Activated naive CD4-positive, alpha-beta T cell treated with anti-CD3 and anti-CD28 coated beads, Interleukin-2, amount 10 ng/mL, durations not matched to agents 7 days and 5 days (primary cell): Measurements from ENCODE around the gene OSER1.

Experiments used
- CTCF ChIA-PET: fragments of 350-600 bp; sonication (Branson Sonifier 250); formaldehyde crosslinking; loops from one replicate; lab custom pipeline; 2021; ENCODE audit warnings: antibody characterized with exemption; lab: Charles Lee
- DNase-seq: peaks from one replicate; pipeline ENCODE4 v3.0.0-alpha.2; 2020
- H3K27ac Mint-ChIP-seq: one replicate; pipeline ENCODE4 v1.8.0; 2021; ENCODE audit warnings: mild to moderate bottlenecking, moderate library complexity, mixed read lengths
- H3K27me3 Mint-ChIP-seq: one replicate; pipeline ENCODE4 v1.8.0; 2021; ENCODE audit warnings: mild to moderate bottlenecking, mixed read lengths
- H3K36me3 Mint-ChIP-seq: one replicate; pipeline ENCODE4 v1.8.0; 2021; ENCODE audit warnings: mixed read lengths
- H3K4me1 Mint-ChIP-seq: one replicate; pipeline ENCODE4 v1.8.0; 2021; ENCODE audit warnings: mixed read lengths
- H3K4me3 Mint-ChIP-seq: one replicate; pipeline ENCODE4 v1.8.0; 2021; ENCODE audit warnings: mild to moderate bottlenecking, moderate library complexity, mixed read lengths
- H3K9me3 Mint-ChIP-seq: one replicate; pipeline ENCODE4 v1.8.0; 2021; ENCODE audit warnings: mixed read lengths

Gene OSER1

GRCh38 chr20:44187054-44187771, 23.4 kb downstream of the OSER1 start, which contains the start of gene JPH2:
Gene JPH2 (minus strand): TSS chr20:44187188. CDS start chr20:44186705, 483 bp downstream.
- CTCF ChIA-PET = interaction anchor here (0.6 to 6.5 kb wide), 5 partner anchors 8 to 669 kb away, joined by 3 to 114 read pairs (median 3); no protein-coding TSS in a partner anchor
- Mint-ChIP-seq H3K9me3 (no peaks in the 10 kb centered on the region), H3K36me3 (no peaks in the 10 kb centered on the region), H3K27ac (no peak within 1 kb of the TSS), H3K4me1 (peaks cover 4% of the 10 kb centered on the region), H3K27me3 (peaks cover 67% of the 10 kb centered on the region), H3K4me3 (no peak within 1 kb of the TSS)
- no peak for DNase-seq

- Mint-ChIP-seq H3K27ac (no peak overlapping the region), H3K27me3 (peaks cover 69% of the 10 kb centered on the region), H3K9me3 (no peaks in the 10 kb centered on the region), H3K4me3 (no peak overlapping the region), H3K4me1 (peaks cover 4% of the 10 kb centered on the region), H3K36me3 (no peaks in the 10 kb centered on the region)
- no peak for DNase-seq
- CTCF ChIA-PET = interaction anchor here (1.0 to 6.5 kb wide), 2 partner anchors 9 to 68 kb away, joined by 3 to 114 read pairs; no protein-coding TSS in a partner anchor
Observed at GRCh38 chr20:44186674-44187053, 23.9 kb downstream of the OSER1 start.

- Mint-ChIP-seq H3K9me3 (no peaks in the 10 kb centered on the region), H3K4me3 (no peak overlapping the region), H3K4me1 (peaks cover 4% of the 10 kb centered on the region), H3K27me3 (peaks cover 74% of the 10 kb centered on the region), H3K27ac (no peak overlapping the region), H3K36me3 (no peaks in the 10 kb centered on the region)
- CTCF ChIA-PET = interaction anchor here (4.1 kb wide), 1 partner anchor 69 kb away, joined by 17 read pairs; no protein-coding TSS in a partner anchor
- no peak for DNase-seq
Observed at GRCh38 chr20:44186201-44186600, 24.4 kb downstream of the OSER1 start.

- no peak overlapping the region for H3K27ac Mint-ChIP-seq
Observed at GRCh38 chr20:44185574-44185973, 25.0 kb downstream of the OSER1 start.

GRCh38 chr20:44183282-44183681, 27.3 kb downstream of the OSER1 start:
- CTCF ChIA-PET = interaction anchor here (1.2 to 4.1 kb wide), 2 partner anchors 66 to 70 kb away, joined by 3 to 17 read pairs; no protein-coding TSS in a partner anchor
- Mint-ChIP-seq H3K27me3 (peaks cover 59% of the 10 kb centered on the region), H3K27ac (no peak overlapping the region), H3K36me3 (no peaks in the 10 kb centered on the region), H3K4me1 (peaks cover 4% of the 10 kb centered on the region), H3K4me3 (no peak overlapping the region), H3K9me3 (no peaks in the 10 kb centered on the region)
- DNase-seq = no peak

More at GRCh38 chr20:44185574-44185973, 25.0 kb downstream of the OSER1 start:
- CTCF ChIA-PET = interaction anchor here (0.6 to 4.1 kb wide), 2 partner anchors 68 to 117 kb away, joined by 4 to 17 read pairs; no protein-coding TSS in a partner anchor
- peaks cover 75% of the 10 kb centered on the region for H3K27me3 Mint-ChIP-seq
- no peaks in the 10 kb centered on the region for H3K9me3 Mint-ChIP-seq
- H3K36me3 Mint-ChIP-seq = no peaks in the 10 kb centered on the region
- DNase-seq = no peak
- no peak overlapping the region for H3K4me3 Mint-ChIP-seq
- H3K4me1 Mint-ChIP-seq = peaks cover 4% of the 10 kb centered on the region

- H3K27me3 Mint-ChIP-seq = peaks cover 55% of the 10 kb centered on the region
- CTCF ChIA-PET = interaction anchor here (4.1 kb wide), 1 partner anchor 66 kb away, joined by 17 read pairs; no protein-coding TSS in a partner anchor
- no peak for DNase-seq
- H3K27ac Mint-ChIP-seq = no peak overlapping the region
- no peaks in the 10 kb centered on the region for H3K36me3 Mint-ChIP-seq
- peaks cover 4% of the 10 kb centered on the region for H3K4me1 Mint-ChIP-seq
- H3K4me3 Mint-ChIP-seq = no peak overlapping the region
- H3K9me3 Mint-ChIP-seq = no peaks in the 10 kb centered on the region
Observed at GRCh38 chr20:44182863-44183262, 27.7 kb downstream of the OSER1 start.

GRCh38 chr20:44182135-44182765, 28.3 kb downstream of the OSER1 start:
- CTCF ChIA-PET = interaction anchor here (4.1 kb wide), 1 partner anchor 65 kb away, joined by 17 read pairs; no protein-coding TSS in a partner anchor
- Mint-ChIP-seq H3K27ac (no peak overlapping the region), H3K4me3 (no peak overlapping the region), H3K27me3 (peaks cover 50% of the 10 kb centered on the region), H3K9me3 (no peaks in the 10 kb centered on the region), H3K4me1 (peaks cover under 1% of the 10 kb centered on the region), H3K36me3 (no peaks in the 10 kb centered on the region)
- DNase-seq = no peak

- no peak overlapping the region for H3K27ac Mint-ChIP-seq
- no peak for DNase-seq
- no peaks in the 10 kb centered on the region for H3K4me1 Mint-ChIP-seq
- H3K27me3 Mint-ChIP-seq = peaks cover 49% of the 10 kb centered on the region
- no peak overlapping the region for H3K4me3 Mint-ChIP-seq
- CTCF ChIA-PET = interaction anchor here (0.5 to 0.7 kb wide), 2 partner anchors 65 to 697 kb away, joined by 3 read pairs; no protein-coding TSS in a partner anchor
- no peaks in the 10 kb centered on the region for H3K9me3 Mint-ChIP-seq
- no peaks in the 10 kb centered on the region for H3K36me3 Mint-ChIP-seq
Observed at GRCh38 chr20:44181611-44182010, 29.0 kb downstream of the OSER1 start.

- H3K36me3 Mint-ChIP-seq = no peaks in the 10 kb centered on the region
- H3K4me3 Mint-ChIP-seq = no peak overlapping the region
- H3K27ac Mint-ChIP-seq = no peak overlapping the region
- DNase-seq = no peak
- peaks cover 42% of the 10 kb centered on the region for H3K27me3 Mint-ChIP-seq
- CTCF ChIA-PET = no interaction called here
- H3K9me3 Mint-ChIP-seq = no peaks in the 10 kb centered on the region
- no peaks in the 10 kb centered on the region for H3K4me1 Mint-ChIP-seq
Observed at GRCh38 chr20:44180814-44181213, 29.8 kb downstream of the OSER1 start.

- Mint-ChIP-seq H3K27ac (no peak overlapping the region), H3K4me3 (no peak overlapping the region), H3K27me3 (peaks cover 33% of the 10 kb centered on the region), H3K36me3 (no peaks in the 10 kb centered on the region), H3K9me3 (no peaks in the 10 kb centered on the region), H3K4me1 (no peaks in the 10 kb centered on the region)
- no peak for DNase-seq
- CTCF ChIA-PET = interaction anchor here (0.6 kb wide), 1 partner anchor 8 kb away, joined by 5 read pairs; no protein-coding TSS in a partner anchor
Observed at GRCh38 chr20:44176833-44177534, 33.6 kb downstream of the OSER1 start.

GRCh38 chr20:44174996-44175765, 35.4 kb downstream of the OSER1 start:
- peaks cover 36% of the 10 kb centered on the region for H3K27me3 Mint-ChIP-seq
- H3K27ac Mint-ChIP-seq = no peak overlapping the region
- H3K4me1 Mint-ChIP-seq = no peaks in the 10 kb centered on the region
- CTCF ChIA-PET = interaction anchor here (0.8 to 0.9 kb wide), 2 partner anchors 13 to 15 kb away, joined by 3 to 5 read pairs; no protein-coding TSS in a partner anchor
- no peaks in the 10 kb centered on the region for H3K36me3 Mint-ChIP-seq
- no peak overlapping the region for H3K4me3 Mint-ChIP-seq
- DNase-seq = no peak
- no peaks in the 10 kb centered on the region for H3K9me3 Mint-ChIP-seq

- CTCF ChIA-PET = no interaction called here
- no peaks in the 10 kb centered on the region for H3K4me1 Mint-ChIP-seq
- H3K4me3 Mint-ChIP-seq = no peak overlapping the region
- peaks cover under 1% of the 10 kb centered on the region for H3K9me3 Mint-ChIP-seq
- H3K27ac Mint-ChIP-seq = no peak overlapping the region
- DNase-seq = no peak
- no peaks in the 10 kb centered on the region for H3K36me3 Mint-ChIP-seq
- H3K27me3 Mint-ChIP-seq = peaks cover 47% of the 10 kb centered on the region
Observed at GRCh38 chr20:44173846-44174245, 36.7 kb downstream of the OSER1 start.

GRCh38 chr20:44173116-44173515, 37.5 kb downstream of the OSER1 start:
- DNase-seq = no peak
- H3K4me3 Mint-ChIP-seq = no peak overlapping the region
- H3K4me1 Mint-ChIP-seq = no peaks in the 10 kb centered on the region
- no peaks in the 10 kb centered on the region for H3K36me3 Mint-ChIP-seq
- H3K27me3 Mint-ChIP-seq = peaks cover 49% of the 10 kb centered on the region
- CTCF ChIA-PET = no interaction called here
- H3K9me3 Mint-ChIP-seq = peaks cover 1% of the 10 kb centered on the region
- no peak overlapping the region for H3K27ac Mint-ChIP-seq
